DMS53 treated with DMSO at 0.1 percent for 48 hours (cell line): ENCODE data around the gene GLUD1.
"Not testable (repeated sequence)": the region's sequence is repeated elsewhere in the genome, so short reads cannot be mapped to it uniquely, and the experiment has no call there.

Source experiments
- DNase-seq: peaks from one replicate; lab custom pipeline; 2025; ENCODE audit not compliant: unreplicated experiment; lab: John Stamatoyannopoulos, UW

The GLUD1 gene

GRCh38 chr10:87092376-87092860, 2.2 kb downstream of the GLUD1 start:
- DNase-seq = no peak

GRCh38 chr10:87090779-87091178, 3.9 kb downstream of the GLUD1 start:
- DNase-seq = no peak

- no peak for DNase-seq
Measured at GRCh38 chr10:87089746-87090145, 4.9 kb downstream of the GLUD1 start.

GRCh38 chr10:87085537-87085936, 9.1 kb downstream of the GLUD1 start:
- no peak for DNase-seq

GRCh38 chr10:87084291-87084782, 10.3 kb downstream of the GLUD1 start:
- DNase-seq = not testable (repeated sequence)

- not testable (repeated sequence) for DNase-seq
Measured at GRCh38 chr10:87083576-87084290, 10.9 kb downstream of the GLUD1 start.

- DNase-seq = not testable (repeated sequence)
Measured at GRCh38 chr10:87082219-87082618, 12.4 kb downstream of the GLUD1 start.

- not testable (repeated sequence) for DNase-seq
Measured at GRCh38 chr10:87081574-87081973, 13.1 kb downstream of the GLUD1 start.

- DNase-seq = not testable (repeated sequence)
Measured at GRCh38 chr10:87080621-87081020, 14.0 kb downstream of the GLUD1 start.

GRCh38 chr10:87079106-87079836, 15.4 kb downstream of the GLUD1 start:
- no peak for DNase-seq

GRCh38 chr10:87076421-87076820, 18.2 kb downstream of the GLUD1 start:
- DNase-seq = not testable (repeated sequence)

GRCh38 chr10:87072449-87072848, 22.2 kb downstream of the GLUD1 start:
- no peak for DNase-seq

GRCh38 chr10:87068281-87068680, 26.4 kb downstream of the GLUD1 start:
- DNase-seq = no peak

- no peak for DNase-seq
Measured at GRCh38 chr10:87066865-87067264, 27.8 kb downstream of the GLUD1 start.

- DNase-seq = no peak
Measured at GRCh38 chr10:87066178-87066577, 28.5 kb downstream of the GLUD1 start.

- no peak for DNase-seq
Measured at GRCh38 chr10:87064651-87065050, 30.0 kb downstream of the GLUD1 start.

GRCh38 chr10:87060280-87060928, 34.2 kb downstream of the GLUD1 start:
- no peak for DNase-seq

- DNase-seq = no peak
Measured at GRCh38 chr10:87059401-87059800, 35.2 kb downstream of the GLUD1 start.

GRCh38 chr10:87058171-87058570, 36.5 kb downstream of the GLUD1 start:
- DNase-seq = no peak

GRCh38 chr10:87054373-87055295, 40.0 kb downstream of the GLUD1 start:
- no peak for DNase-seq
